Activated CD8-positive, alpha-beta memory T cell treated with anti-CD3 and anti-CD28 coated beads, Interleukin-2, amount 10 ng/mL, durations not matched to agents 7 days and 5 days (primary cell): Measurements from ENCODE around the gene SENP5. TPM values are rescaled to one million over a fixed set of nuclear protein-coding genes. Genes with fewer than 3 reads are reported as not detected.
A peak's percentile ranks its signal among the peaks of the same experiment; 100 is the strongest.
"Not testable (repeated sequence)": the region's sequence is repeated elsewhere in the genome, so short reads cannot be mapped to it uniquely, and the experiment has no call there.

Source experiments
- ATAC-seq: fragments of 150-1000 bp; cut with Tn5 transposase; one replicate; pipeline ENCODE4 v1.10.0; 2021; ENCODE audit warnings: moderate library complexity
- CTCF ChIA-PET: fragments of 350-600 bp; sonication (Branson Sonifier 250); formaldehyde crosslinking; loops from one replicate; lab custom pipeline; 2021; ENCODE audit warnings: antibody characterized with exemption; lab: Charles Lee
- DNase-seq: peaks from one replicate; pipeline ENCODE4 v3.0.0-alpha.2; 2020
- H3K27ac Mint-ChIP-seq: one replicate; pipeline ENCODE4 v1.8.0; 2021; ENCODE audit warnings: mild to moderate bottlenecking, mixed read lengths
- H3K27me3 Mint-ChIP-seq: one replicate; pipeline ENCODE4 v1.8.0; 2021; ENCODE audit warnings: mixed read lengths
- H3K36me3 Mint-ChIP-seq: one replicate; pipeline ENCODE4 v1.8.0; 2021; ENCODE audit warnings: mild to moderate bottlenecking, mixed read lengths
- H3K4me1 Mint-ChIP-seq: one replicate; pipeline ENCODE4 v1.8.0; 2021; ENCODE audit warnings: mixed read lengths
- H3K4me3 Mint-ChIP-seq: one replicate; pipeline ENCODE4 v1.8.0; 2021; ENCODE audit warnings: mild to moderate bottlenecking, moderate library complexity, mixed read lengths
- H3K9me3 Mint-ChIP-seq: one replicate; pipeline ENCODE4 v1.8.0; 2022; ENCODE audit warnings: low read depth, mixed read lengths
- total RNA-seq, 2 experiments: library from RNA; stranded (reverse); gene quantifications; one replicate each; pipeline ENCODE4 v1.2.3, GENCODE V29; 2021

Gene SENP5
- total RNA-seq, 2 experiments from 2014 or later: 39.8 to 42.0 TPM

- Mint-ChIP-seq H3K36me3 (peaks cover 53% of the 10 kb centered on the region), H3K4me1 (no peaks in the 10 kb centered on the region), H3K9me3 (no peaks in the 10 kb centered on the region), H3K27ac (no peak overlapping the region), H3K4me3 (no peak overlapping the region), H3K27me3 (no peaks in the 10 kb centered on the region)
- ATAC-seq (no peak), DNase-seq (no peak)
- CTCF ChIA-PET: interaction anchor here (2.7 kb wide), 1 partner anchor 9 kb away, joined by 7 read pairs; the partner anchor contains the start of gene NCBP2
Measured at GRCh38 chr3:196932600-196932999, 64.9 kb downstream of the SENP5 start.

GRCh38 chr3:196936288-196936687 is 68.6 kb downstream of the SENP5 start:
- Mint-ChIP-seq H3K27me3 (no peaks in the 10 kb centered on the region), H3K36me3 (peaks cover 59% of the 10 kb centered on the region), H3K4me3 (no peak overlapping the region), H3K9me3 (no peaks in the 10 kb centered on the region), H3K4me1 (peaks cover 25% of the 10 kb centered on the region), H3K27ac (no peak overlapping the region)
- CTCF ChIA-PET: no interaction called here
- no peak for DNase-seq
- no peak for ATAC-seq

GRCh38 chr3:196938124-196938523 is 70.4 kb downstream of the SENP5 start:
- ATAC-seq (no peak), DNase-seq (no peak)
- Mint-ChIP-seq H3K27me3 (no peaks in the 10 kb centered on the region), H3K27ac (no peak overlapping the region), H3K4me3 (no peak overlapping the region), H3K36me3 (peaks cover 49% of the 10 kb centered on the region), H3K9me3 (no peaks in the 10 kb centered on the region), H3K4me1 (peaks cover 31% of the 10 kb centered on the region)
- CTCF ChIA-PET: interaction anchor here (0.6 to 1.2 kb wide), 2 partner anchors 32 kb away, joined by 3 to 4 read pairs; no protein-coding TSS in a partner anchor

GRCh38 chr3:196938576-196938975 is 70.9 kb downstream of the SENP5 start:
- H3K4me1 Mint-ChIP-seq: peaks cover 36% of the 10 kb centered on the region
- ATAC-seq: no peak
- no peak for DNase-seq
- H3K27me3 Mint-ChIP-seq: no peaks in the 10 kb centered on the region
- no peak overlapping the region for H3K4me3 Mint-ChIP-seq
- no peaks in the 10 kb centered on the region for H3K9me3 Mint-ChIP-seq
- CTCF ChIA-PET: interaction anchor here (1.2 kb wide), 1 partner anchor 31 kb away, joined by 4 read pairs; no protein-coding TSS in a partner anchor
- peaks cover 47% of the 10 kb centered on the region for H3K36me3 Mint-ChIP-seq
- peak overlapping the region; percentile 23 for H3K27ac Mint-ChIP-seq

GRCh38 chr3:196941729-196942225 is 74.1 kb downstream of the SENP5 start:
- no peaks in the 10 kb centered on the region for H3K27me3 Mint-ChIP-seq
- peak; percentile 49 for ATAC-seq
- no peaks in the 10 kb centered on the region for H3K9me3 Mint-ChIP-seq
- CTCF ChIA-PET: interaction anchor here (0.9 to 3.9 kb wide), 16 partner anchors 9 to 413 kb away, joined by 3 to 23 read pairs (median 6); partner anchors contain the start of genes FBXO45, MELTF, PIGZ and SENP5
- peaks cover 50% of the 10 kb centered on the region for H3K4me1 Mint-ChIP-seq
- peak; percentile 73 for DNase-seq
- peak overlapping the region; percentile 87 for H3K4me3 Mint-ChIP-seq
- H3K27ac Mint-ChIP-seq: peak overlapping the region; percentile 89
- H3K36me3 Mint-ChIP-seq: peaks cover 35% of the 10 kb centered on the region

GRCh38 chr3:196942226-196942914 is 74.7 kb downstream of the SENP5 start, which contains the start of gene NCBP2:
TSS of gene NCBP2 (minus strand) at chr3:196942528. CDS start at chr3:196942503, 25 bp downstream.
- Mint-ChIP-seq H3K36me3 (peaks cover 29% of the 10 kb centered on the region), H3K27ac (peak within 1 kb of the TSS; percentile 92), H3K9me3 (no peaks in the 10 kb centered on the region), H3K4me1 (peaks cover 50% of the 10 kb centered on the region), H3K27me3 (no peaks in the 10 kb centered on the region), H3K4me3 (peak within 1 kb of the TSS; percentile 87)
- DNase-seq (peak; percentile 99), ATAC-seq (peak; percentile 91)
- CTCF ChIA-PET: interaction anchor here (0.8 to 3.9 kb wide), 20 partner anchors 10 to 414 kb away, joined by 3 to 23 read pairs (median 5); partner anchors contain the start of genes FBXO45, MELTF, PIGZ and SENP5

- H3K9me3 Mint-ChIP-seq: no peaks in the 10 kb centered on the region
- H3K27me3 Mint-ChIP-seq: no peaks in the 10 kb centered on the region
- H3K27ac Mint-ChIP-seq: peak overlapping the region; percentile 92
- DNase-seq (peak; percentile 52), ATAC-seq (peak; percentile 11)
- H3K4me3 Mint-ChIP-seq: peak overlapping the region; percentile 87
- CTCF ChIA-PET: interaction anchor here (0.8 to 3.9 kb wide), 17 partner anchors 10 to 374 kb away, joined by 3 to 23 read pairs (median 5); partner anchors contain the start of genes FBXO45, MELTF, PIGZ and SENP5
- H3K4me1 Mint-ChIP-seq: peaks cover 50% of the 10 kb centered on the region
- H3K36me3 Mint-ChIP-seq: peaks cover 24% of the 10 kb centered on the region
Measured at GRCh38 chr3:196942915-196943277, 75.2 kb downstream of the SENP5 start.

GRCh38 chr3:196944037-196944790 is 76.5 kb downstream of the SENP5 start:
- peaks cover 14% of the 10 kb centered on the region for H3K36me3 Mint-ChIP-seq
- not testable (repeated sequence) for ATAC-seq, H3K27me3 Mint-ChIP-seq, H3K9me3 Mint-ChIP-seq, DNase-seq
- peak overlapping the region; percentile 92 for H3K27ac Mint-ChIP-seq
- CTCF ChIA-PET: interaction anchor here (3.9 kb wide), 1 partner anchor 26 kb away, joined by 22 read pairs; the partner anchor contains the start of gene PIGZ
- H3K4me1 Mint-ChIP-seq: peaks cover 43% of the 10 kb centered on the region
- peak overlapping the region; percentile 87 for H3K4me3 Mint-ChIP-seq

GRCh38 chr3:196947136-196947859 is 79.6 kb downstream of the SENP5 start:
- DNase-seq (no peak), ATAC-seq (no peak)
- H3K36me3 Mint-ChIP-seq: peaks cover 10% of the 10 kb centered on the region
- peaks cover 21% of the 10 kb centered on the region for H3K4me1 Mint-ChIP-seq
- no peak overlapping the region for H3K4me3 Mint-ChIP-seq
- no peaks in the 10 kb centered on the region for H3K27me3 Mint-ChIP-seq
- H3K27ac Mint-ChIP-seq: no peak overlapping the region
- CTCF ChIA-PET: no interaction called here
- H3K9me3 Mint-ChIP-seq: no peaks in the 10 kb centered on the region

GRCh38 chr3:196947860-196948441 is 80.2 kb downstream of the SENP5 start:
- H3K27me3 Mint-ChIP-seq: no peaks in the 10 kb centered on the region
- CTCF ChIA-PET: no interaction called here
- DNase-seq (no peak), ATAC-seq (no peak)
- H3K27ac Mint-ChIP-seq: no peak overlapping the region
- H3K4me3 Mint-ChIP-seq: no peak overlapping the region
- no peaks in the 10 kb centered on the region for H3K9me3 Mint-ChIP-seq
- peaks cover 21% of the 10 kb centered on the region for H3K4me1 Mint-ChIP-seq
- peaks cover 8% of the 10 kb centered on the region for H3K36me3 Mint-ChIP-seq

- no peak for DNase-seq
- Mint-ChIP-seq H3K9me3 (no peaks in the 10 kb centered on the region), H3K27ac (no peak overlapping the region), H3K4me3 (no peak overlapping the region), H3K36me3 (peaks cover 8% of the 10 kb centered on the region), H3K27me3 (peaks cover 5% of the 10 kb centered on the region), H3K4me1 (peaks cover 13% of the 10 kb centered on the region)
- CTCF ChIA-PET: no interaction called here
- no peak for ATAC-seq
Measured at GRCh38 chr3:196948442-196949284, 80.9 kb downstream of the SENP5 start.

GRCh38 chr3:196949285-196949619 is 81.5 kb downstream of the SENP5 start:
- no peak overlapping the region for H3K27ac Mint-ChIP-seq
- no peak for DNase-seq
- CTCF ChIA-PET: interaction anchor here (1.2 kb wide), 1 partner anchor 20 kb away, joined by 3 read pairs; no protein-coding TSS in a partner anchor

More at GRCh38 chr3:196949285-196949619, 81.5 kb downstream of the SENP5 start:
- H3K4me3 Mint-ChIP-seq: no peak overlapping the region
- H3K27me3 Mint-ChIP-seq: peaks cover 6% of the 10 kb centered on the region
- no peaks in the 10 kb centered on the region for H3K9me3 Mint-ChIP-seq
- peaks cover 5% of the 10 kb centered on the region for H3K36me3 Mint-ChIP-seq
- no peak for ATAC-seq
- H3K4me1 Mint-ChIP-seq: peaks cover 8% of the 10 kb centered on the region
